ENCODE results near the gene FBXL17.

FBXL17 gene

GRCh38 chr5:107835096-107835495, 546.8 kb downstream of the FBXL17 start:
- DNase-seq: no peak

- no peak for DNase-seq
Observed at GRCh38 chr5:107832746-107833145, 549.2 kb downstream of the FBXL17 start.

GRCh38 chr5:107831612-107832395, 550.1 kb downstream of the FBXL17 start:
- no peak for DNase-seq

GRCh38 chr5:107830750-107831149, 551.1 kb downstream of the FBXL17 start:
- no peak for DNase-seq

- DNase-seq: no peak
Observed at GRCh38 chr5:107826311-107827000, 555.4 kb downstream of the FBXL17 start.

GRCh38 chr5:107824821-107825220, 557.1 kb downstream of the FBXL17 start:
- no peak for DNase-seq

- DNase-seq: no peak
Observed at GRCh38 chr5:107821288-107821687, 560.6 kb downstream of the FBXL17 start.

GRCh38 chr5:107820429-107820828, 561.5 kb downstream of the FBXL17 start:
- no peak for DNase-seq

- DNase-seq: no peak
Observed at GRCh38 chr5:107817951-107818350, 563.9 kb downstream of the FBXL17 start.

- DNase-seq: no peak
Observed at GRCh38 chr5:107817436-107817835, 564.5 kb downstream of the FBXL17 start.

GRCh38 chr5:107815109-107815508, 566.8 kb downstream of the FBXL17 start:
- DNase-seq: no peak

- DNase-seq: no peak
Observed at GRCh38 chr5:107814183-107814827, 567.6 kb downstream of the FBXL17 start.

GRCh38 chr5:107813559-107813958, 568.3 kb downstream of the FBXL17 start:
- DNase-seq: no peak

GRCh38 chr5:107812570-107813141, 569.2 kb downstream of the FBXL17 start:
- DNase-seq: no peak

- no peak for DNase-seq
Observed at GRCh38 chr5:107809201-107810034, 572.5 kb downstream of the FBXL17 start.

All from NK-92 treated with Interleukin-12 subunit alpha and Interleukin-12 subunit beta, amount 100 ng/mL, for 24 hours (cell line).